Pancreas (tissue), 10 donors: ENCODE data around the gene WWOX. TPM values are rescaled to one million over a fixed set of nuclear protein-coding genes. Genes with fewer than 3 reads are reported as not detected.

ENCODE experiments used
- ATAC-seq, 4 donors: fragments of 200-7000 bp; cut with Tn5 transposase; one replicate each; pipeline versions ENCODE4 v1.8.0 to v1.9.1; 2020; ENCODE audit warnings: mild to moderate bottlenecking in 4 of 4, moderate library complexity in 4 of 4
- DNase-seq, 6 donors: peaks; one replicate each; pipeline ENCODE4 v3.0.0-alpha.2; 2020
- FAIRE-seq: peaks from 2 replicates; lab custom pipeline; 2012; peaks lifted over from hg19 to GRCh38; lab: Jason Lieb, UNC
- H3K27ac ChIP-seq, 4 donors: fragments of 200-600 bp; sonication (generic); 1 replicate in 3 of 4; 2 replicates in 1 of 4; pipeline versions ENCODE4 v1.5.0 to v1.8.0; 2020
- H3K27me3 ChIP-seq, 4 donors: fragments of 200-600 bp; one replicate each; pipeline ENCODE4 v1.8.0; 2021
- H3K36me3 ChIP-seq, 3 donors: fragments of 200-600 bp; sonication (generic) in 1 of 3; one replicate each; pipeline versions ENCODE4 v1.5.0 to v1.8.0; 2020 to 2021
- H3K4me1 ChIP-seq, 3 donors: fragments of 200-600 bp; one replicate each; pipeline ENCODE4 v1.8.0; 2021
- H3K4me3 ChIP-seq, 4 donors: fragments of 200-600 bp; sonication (generic) in 2 of 4; one replicate each; pipeline versions ENCODE4 v1.5.0 to v1.8.0; 2020 to 2021
- H3K9me3 ChIP-seq, 4 donors: fragments of 200-600 bp; one replicate each; pipeline ENCODE4 v1.8.0; 2021
- WGBS, 2 donors: extraction: QIAGEN DNeasy Blood & Tissue Kit; methylation state at CpG; one replicate each; pipeline ENCODE4 v1.1.7; 2013; 5-methylcytosine and 5-hydroxymethylcytosine counted together
- intact Hi-C, 3 donors: fragments of 100-400 bp; cut with DNase I; formaldehyde crosslinking; loops; one replicate each; pipeline versions ENCODE4 v1.11.1 to v1.14.2; 2022
- polyA plus RNA-seq, 2 donors: library from polyadenylated mRNA; stranded (reverse); fragments of 200-250 nt; gene quantifications; one replicate each; pipeline ENCODE4 v1.2.3, GENCODE V29; 2013
- total RNA-seq, 6 donors: library from RNA; stranded (reverse); fragmentation: NEBNext Ultra II Directional in 4 of 6; extraction: Animal tissue kit (Norgen Biotek cat#: 25700) in 4 of 6; gene quantifications; one replicate each; pipeline versions ENCODE4 v1.2.1 to v1.2.4, GENCODE V29; 2021 to 2023
- TF ChIP-seq, protein P1 (sequence below), 4 donors: fragments of 200-600 bp; sonication (generic) in 3 of 4; IDR thresholded peaks; one replicate each; pipeline versions ENCODE4 v1.5.0 to v1.8.0; 2021; ENCODE audit warnings: antibody characterized with exemption in 4 of 4
- donor health status: healthy with polysubstance abuse.
- donor health status: DM: no; HTN: no; CAD: no; lungs with moderate emphysema.
- donor health status: DM: no; HTN: no; CAD: no.
- donor health status: control.
- donor health status: control.
- donor health status: Bipolar disorder and iron deficiency.
- donor health status: DM: yes; HTN: yes; CAD: no.
- donor health status: DM: no; HTN: no; CAD: no.
- donor health status: DM: no; HTN: no; CAD: no.
- donor health status: DM: yes; HTN: yes; CAD: no.

Gene WWOX
- total and polyA plus RNA-seq, 8 donors, result 6.8 to 14.4 (median 10.8) TPM

DNA sequence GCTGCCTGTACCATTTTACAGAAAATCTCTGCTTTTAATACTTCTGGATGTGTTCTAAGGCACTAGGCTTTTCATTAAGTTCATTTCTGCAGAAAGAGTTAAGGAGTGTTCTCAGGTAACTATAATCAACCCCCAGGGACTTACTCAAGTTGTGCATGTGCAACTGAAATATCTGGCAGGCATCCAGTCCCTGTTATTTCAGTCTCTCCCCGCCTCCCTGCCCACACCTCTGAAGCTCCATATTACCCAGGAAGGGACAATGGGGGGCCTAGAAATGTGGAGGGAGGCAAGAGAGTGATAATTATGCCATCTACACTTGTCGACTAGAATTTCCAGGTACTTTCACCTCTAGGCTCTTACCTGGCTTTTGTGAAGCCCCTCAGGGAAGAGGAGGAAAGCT is 1068.9 kb downstream of the WWOX start:
- no peak for FAIRE-seq
- 49 to 55% methylated on average over 2 of the region's 2 CpGs for WGBS, 2 donors
- no peak overlapping the region for H3K4me3 ChIP-seq
- TF ChIP-seq, protein P1, sequence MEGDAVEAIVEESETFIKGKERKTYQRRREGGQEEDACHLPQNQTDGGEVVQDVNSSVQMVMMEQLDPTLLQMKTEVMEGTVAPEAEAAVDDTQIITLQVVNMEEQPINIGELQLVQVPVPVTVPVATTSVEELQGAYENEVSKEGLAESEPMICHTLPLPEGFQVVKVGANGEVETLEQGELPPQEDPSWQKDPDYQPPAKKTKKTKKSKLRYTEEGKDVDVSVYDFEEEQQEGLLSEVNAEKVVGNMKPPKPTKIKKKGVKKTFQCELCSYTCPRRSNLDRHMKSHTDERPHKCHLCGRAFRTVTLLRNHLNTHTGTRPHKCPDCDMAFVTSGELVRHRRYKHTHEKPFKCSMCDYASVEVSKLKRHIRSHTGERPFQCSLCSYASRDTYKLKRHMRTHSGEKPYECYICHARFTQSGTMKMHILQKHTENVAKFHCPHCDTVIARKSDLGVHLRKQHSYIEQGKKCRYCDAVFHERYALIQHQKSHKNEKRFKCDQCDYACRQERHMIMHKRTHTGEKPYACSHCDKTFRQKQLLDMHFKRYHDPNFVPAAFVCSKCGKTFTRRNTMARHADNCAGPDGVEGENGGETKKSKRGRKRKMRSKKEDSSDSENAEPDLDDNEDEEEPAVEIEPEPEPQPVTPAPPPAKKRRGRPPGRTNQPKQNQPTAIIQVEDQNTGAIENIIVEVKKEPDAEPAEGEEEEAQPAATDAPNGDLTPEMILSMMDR (IDR thresholded peaks at IDR 0.05), result no peak
- intact Hi-C loops, result no loop called here
- H3K27ac ChIP-seq, result no peak overlapping the region
- no peak for DNase-seq
- H3K9me3 ChIP-seq, result no peaks in the 10 kb centered on the region
- H3K4me1 ChIP-seq, result no peaks in the 10 kb centered on the region
- H3K36me3 ChIP-seq, result no peaks in the 10 kb centered on the region
- ATAC-seq, result no peak
- H3K27me3 ChIP-seq, result no peaks in the 10 kb centered on the region

DNA sequence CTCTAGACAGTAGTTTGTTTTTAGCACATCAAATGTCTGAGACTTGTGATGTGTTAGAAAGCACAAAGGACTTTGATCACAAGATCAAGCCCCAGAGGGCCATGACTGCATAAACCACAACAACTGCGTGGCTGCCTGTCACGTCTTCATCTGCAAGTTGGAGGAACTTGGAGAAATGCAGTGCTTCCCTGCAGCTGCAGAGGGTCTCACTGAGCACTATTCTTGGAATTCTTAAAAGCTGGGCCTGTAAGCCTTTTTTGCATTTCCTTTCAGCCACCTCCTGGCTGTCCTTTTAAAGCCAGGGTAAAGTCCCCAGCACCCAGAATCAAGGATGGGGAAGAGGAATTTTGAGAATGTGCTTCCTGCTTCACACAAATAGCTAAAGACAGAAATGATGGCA is 1069.8 kb downstream of the WWOX start:
- 88 to 94% methylated on average over 2 of the region's 2 CpGs for WGBS, 2 donors
- FAIRE-seq (no peak), DNase-seq (peak in 1 of 6 donors; percentile 24), ATAC-seq (peak in 2 of 4 donors; percentile 41 to 66)
- no peak overlapping the region for H3K27ac ChIP-seq
- H3K9me3 ChIP-seq, result no peaks in the 10 kb centered on the region
- H3K4me3 ChIP-seq, result no peak overlapping the region
- H3K27me3 ChIP-seq, result no peaks in the 10 kb centered on the region
- TF ChIP-seq, protein P1 (IDR thresholded peaks at IDR 0.05), result no peak
- H3K4me1 ChIP-seq, result no peaks in the 10 kb centered on the region
- intact Hi-C loops, result no loop called here
- no peaks in the 10 kb centered on the region for H3K36me3 ChIP-seq

DNA sequence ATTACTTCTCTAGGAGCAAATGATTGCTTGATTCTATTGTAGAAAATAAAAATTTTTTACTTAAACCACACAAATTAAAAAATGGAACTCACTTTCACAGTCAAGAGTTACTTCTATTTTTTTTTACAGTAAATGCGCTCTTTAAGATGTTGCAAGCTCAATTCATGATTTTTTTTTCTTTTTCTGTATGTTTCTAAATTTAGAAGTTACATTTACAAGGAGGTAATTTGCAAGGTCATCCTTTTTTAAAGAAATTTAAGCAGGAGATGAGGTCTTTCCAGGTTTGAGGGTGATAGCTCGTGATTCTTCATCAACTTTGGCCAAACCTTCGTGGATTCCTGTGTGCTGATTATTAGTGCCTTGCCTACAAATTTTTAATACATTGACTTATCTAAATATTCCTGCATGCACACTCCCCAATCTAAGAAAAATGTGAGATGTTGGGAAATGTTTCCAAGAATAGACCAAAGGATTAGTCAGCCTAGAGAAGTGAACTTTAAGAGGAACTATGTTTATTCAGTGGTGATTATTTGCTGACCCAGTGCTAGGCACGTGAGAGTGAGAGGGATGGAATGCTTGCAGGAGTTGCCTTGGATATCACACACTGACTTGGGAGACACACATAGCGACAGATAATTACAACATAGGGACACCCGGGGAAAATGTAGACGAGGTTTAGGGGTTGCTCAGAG is 1071.2 kb downstream of the WWOX start:
- FAIRE-seq (no peak), ATAC-seq (peak in 2 of 4 donors; percentile 69 to 79), DNase-seq (peak in 1 of 6 donors; percentile 23)
- Histone ChIP-seq H3K4me1 (no peaks in the 10 kb centered on the region), H3K4me3 (no peak overlapping the region), H3K27me3 (no peaks in the 10 kb centered on the region), H3K36me3 (no peaks in the 10 kb centered on the region), H3K27ac (no peak overlapping the region), H3K9me3 (no peaks in the 10 kb centered on the region)
- intact Hi-C loops, result no loop called here
- TF ChIP-seq, protein P1 (IDR thresholded peaks at IDR 0.05), result no peak
- 64 to 77% methylated on average over 7 of the region's 7 CpGs for WGBS, 2 donors

DNA sequence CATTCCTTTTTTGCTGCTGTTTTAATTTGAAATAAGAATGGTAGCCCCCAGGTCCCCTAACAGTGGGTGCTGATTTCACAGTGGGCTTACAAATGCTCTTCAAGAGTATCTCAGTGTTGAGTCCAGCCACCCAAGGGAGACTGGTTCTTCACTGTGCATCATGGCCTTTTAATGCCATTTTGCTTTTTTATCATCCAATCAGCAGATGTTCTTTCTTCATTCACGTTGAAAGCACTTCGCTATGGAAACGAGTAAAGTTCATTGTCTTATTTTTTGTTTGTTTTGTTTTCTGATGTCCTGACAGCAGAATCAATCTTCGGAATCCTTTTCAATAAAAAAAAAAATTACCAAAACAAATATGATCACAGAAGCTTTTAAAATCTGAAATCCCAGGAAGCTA is 1072.0 kb downstream of the WWOX start:
- no peak for ATAC-seq

More for the DNA sequence above, 1072.0 kb downstream of the WWOX start:
- Histone ChIP-seq H3K9me3 (no peaks in the 10 kb centered on the region), H3K27me3 (no peaks in the 10 kb centered on the region), H3K36me3 (no peaks in the 10 kb centered on the region), H3K27ac (no peak overlapping the region), H3K4me3 (no peak overlapping the region), H3K4me1 (no peaks in the 10 kb centered on the region)
- DNase-seq (no peak), FAIRE-seq (no peak)
- intact Hi-C loops, result no loop called here
- WGBS, 2 donors, result 71 to 77% methylated on average over 4 of the region's 4 CpGs
- TF ChIP-seq, protein P1 (IDR thresholded peaks at IDR 0.05), result no peak
